IMR-90 (cell line): ENCODE measurements around the gene DDX41. TPM values are rescaled to one million over a fixed set of nuclear protein-coding genes. Genes with fewer than 3 reads are reported as not detected.

Experiments used
- ATAC-seq: fragments of 200-7000 bp; cut with Tn5 transposase; 2 replicates; pipeline ENCODE4 v1.9.1; 2020; ENCODE audit warnings: low read depth, mild to moderate bottlenecking, moderate library complexity
- BruUV-seq: library from RNA; stranded (reverse); fragments of 400-500 nt; replicated peaks from 2 replicates; lab custom pipeline; 2021; lab: Mats Ljungman, UMichigan
- CTCF ChIA-PET: fragments of 300-600 bp; formaldehyde crosslinking; extraction: SDS; loops from one replicate; lab custom pipeline; 2021; ENCODE audit warnings: antibody characterized with exemption; lab: Yijun Ruan, JAX
- POLR2A ChIA-PET: fragments of 300-600 bp; sonication (Branson Sonifier 250); formaldehyde crosslinking; loops from one replicate; lab custom pipeline; 2022; ENCODE audit warnings: antibody characterized with exemption; ENCODE audit not compliant: unreplicated experiment; lab: Charles Lee
- DNase-seq: peaks from one replicate; pipeline ENCODE4 v3.0.0; 2013
- H2AFZ ChIP-seq: replicated peaks from 2 replicates; pipeline ENCODE3; 2013; ENCODE audit warnings: low read length, mild to moderate bottlenecking; ENCODE audit not compliant: poor library complexity
- H2AK5ac ChIP-seq: 2 replicates; pipeline ENCODE4 v1.6.1; 2013; ENCODE audit warnings: low read depth, low read length, inconsistent platforms
- H2AK9ac ChIP-seq: replicated peaks from 2 replicates; pipeline ENCODE3; 2013; ENCODE audit warnings: mild to moderate bottlenecking, low read depth, low read length, moderate library complexity; ENCODE audit not compliant: poor library complexity
- H2BK120ac ChIP-seq: 2 replicates; pipeline ENCODE4 v1.6.1; 2013; ENCODE audit warnings: low read depth, low read length, inconsistent platforms
- H2BK15ac ChIP-seq: 3 replicates; pipeline ENCODE4 v1.6.1; 2013; ENCODE audit warnings: low read depth, low read length, inconsistent platforms
- H2BK20ac ChIP-seq: 2 replicates; pipeline ENCODE4 v1.6.1; 2013; ENCODE audit warnings: low read depth, mild to moderate bottlenecking, inconsistent platforms, low read length, moderate library complexity
- H2BK5ac ChIP-seq: 2 replicates; pipeline ENCODE4 v1.6.1; 2013; ENCODE audit warnings: mild to moderate bottlenecking, low read depth, low read length, inconsistent platforms; ENCODE audit not compliant: poor library complexity, severe bottlenecking
- H3K14ac ChIP-seq: replicated peaks from 2 replicates; pipeline ENCODE4 v1.6.1; 2013; ENCODE audit warnings: low read depth, low read length, inconsistent platforms
- H3K18ac ChIP-seq: 2 replicates; pipeline ENCODE4 v1.6.1; 2013; ENCODE audit warnings: low read depth, low read length, control low read depth
- H3K23ac ChIP-seq: 2 replicates; pipeline ENCODE4 v1.6.1; 2013; ENCODE audit warnings: low read depth, low read length, inconsistent platforms
- H3K27ac ChIP-seq: 2 replicates; pipeline ENCODE4 v1.5.1; 2013; ENCODE audit warnings: mild to moderate bottlenecking, control low read depth, low read length; ENCODE audit not compliant: insufficient read depth
- H3K27me3 ChIP-seq: 2 replicates; pipeline ENCODE4 v1.6.1; 2013; ENCODE audit warnings: low read length; ENCODE audit not compliant: control insufficient read depth, insufficient read depth
- H3K36me3 ChIP-seq: 2 replicates; pipeline ENCODE4 v1.6.1; 2013; ENCODE audit warnings: low read length, mixed read lengths; ENCODE audit not compliant: control insufficient read depth, insufficient read depth
- H3K4ac ChIP-seq: 2 replicates; pipeline ENCODE4 v1.6.1; 2013; ENCODE audit warnings: low read depth, low read length, inconsistent platforms
- H3K4me1 ChIP-seq: 2 replicates; pipeline ENCODE4 v1.6.1; 2013; ENCODE audit warnings: low read length, mixed read lengths; ENCODE audit not compliant: control insufficient read depth, insufficient read depth
- H3K4me2 ChIP-seq: 2 replicates; pipeline ENCODE4 v1.6.1; 2013; ENCODE audit warnings: low read depth, mild to moderate bottlenecking, control low read depth, low read length, moderate library complexity
- H3K4me3 ChIP-seq: 2 replicates; pipeline ENCODE4 v1.5.1; 2013; ENCODE audit warnings: low read depth, mild to moderate bottlenecking, control low read depth, low read length, moderate library complexity; ENCODE audit not compliant: insufficient read depth
- H3K56ac ChIP-seq: 2 replicates; pipeline ENCODE4 v1.6.1; 2013; ENCODE audit warnings: low read length, inconsistent platforms; ENCODE audit not compliant: insufficient read depth; ENCODE audit errors: extremely low read depth
- H3K79me1 ChIP-seq, 2 experiments: 2 replicates each; pipeline ENCODE4 v1.6.1; 2013; ENCODE audit warnings: low read length in 2 of 2, inconsistent platforms in 1 of 2, low read depth in 1 of 2
- H3K9ac ChIP-seq: 2 replicates; pipeline ENCODE4 v1.6.1; 2013; ENCODE audit warnings: low read depth, low read length, control low read depth
- H3K9me1 ChIP-seq: 2 replicates; pipeline ENCODE4 v1.6.1; 2013; ENCODE audit warnings: low read length, inconsistent platforms; ENCODE audit not compliant: insufficient read depth
- H3K9me3 ChIP-seq: 2 replicates; pipeline ENCODE4 v1.6.1; 2013; ENCODE audit warnings: low read length; ENCODE audit not compliant: control insufficient read depth, insufficient read depth
- H4K20me1 ChIP-seq: 2 replicates; pipeline ENCODE4 v1.6.1; 2013; ENCODE audit warnings: low read length, inconsistent platforms; ENCODE audit not compliant: insufficient read depth
- H4K5ac ChIP-seq: 2 replicates; pipeline ENCODE4 v1.6.1; 2013; ENCODE audit warnings: mild to moderate bottlenecking, low read depth, low read length, control low read depth
- H4K8ac ChIP-seq, 2 experiments: 2 replicates each; pipeline ENCODE4 v1.6.1; 2013; ENCODE audit warnings: low read depth in 2 of 2, low read length in 2 of 2, control low read depth in 1 of 2, inconsistent platforms in 1 of 2
- H4K91ac ChIP-seq: 2 replicates; pipeline ENCODE4 v1.6.1; 2013; ENCODE audit warnings: low read depth, low read length, inconsistent platforms; ENCODE audit not compliant: insufficient read depth
- BHLHE40 ChIP-seq: fragments of 150-350 bp; IDR thresholded peaks from 2 replicates; pipeline ENCODE4 v1.6.1; 2016; ENCODE audit warnings: mild to moderate bottlenecking, low read depth, low read length
- CEBPB ChIP-seq: IDR thresholded peaks from 2 replicates; pipeline ENCODE4 v1.6.1; 2012; ENCODE audit warnings: low read depth, low read length, improper control_type of control experiment
- CHD1 ChIP-seq: IDR thresholded peaks from 2 replicates; pipeline ENCODE4 v1.6.1; 2012; ENCODE audit warnings: low read depth, low read length, improper control_type of control experiment
- FOS ChIP-seq: fragments of 150-350 bp; IDR thresholded peaks from 2 replicates; pipeline ENCODE4 v1.6.1; 2016; ENCODE audit warnings: low read depth, low read length
- MAFK ChIP-seq: IDR thresholded peaks from 2 replicates; pipeline ENCODE4 v1.6.1; 2012; ENCODE audit warnings: low read depth, low read length, improper control_type of control experiment
- MAZ ChIP-seq: IDR thresholded peaks from 2 replicates; pipeline ENCODE4 v1.6.1; 2012; ENCODE audit warnings: low read depth, mild to moderate bottlenecking, low read length, improper control_type of control experiment, moderate library complexity, borderline replicate concordance
- MXI1 ChIP-seq: IDR thresholded peaks from 2 replicates; pipeline ENCODE4 v1.6.1; 2012; ENCODE audit warnings: low read depth, mild to moderate bottlenecking, low read length, moderate library complexity, borderline replicate concordance
- NFE2L2 ChIP-seq: fragments of 150-350 bp; IDR thresholded peaks from 2 replicates; pipeline ENCODE4 v1.6.1; 2016; ENCODE audit warnings: low read depth, mild to moderate bottlenecking, low read length
- POLR2A ChIP-seq: IDR thresholded peaks from 2 replicates; pipeline ENCODE4 v1.6.1; 2012; ENCODE audit warnings: mild to moderate bottlenecking, low read depth, low read length
- RAD21 ChIP-seq: IDR thresholded peaks from 2 replicates; pipeline ENCODE4 v1.6.1; 2012; ENCODE audit warnings: low read length, improper control_type of control experiment
- RCOR1 ChIP-seq: IDR thresholded peaks from 2 replicates; pipeline ENCODE4 v1.6.1; 2012; ENCODE audit warnings: mild to moderate bottlenecking, low read length, improper control_type of control experiment; ENCODE audit not compliant: insufficient replicate concordance
- RFX5 ChIP-seq: IDR thresholded peaks from 2 replicates; pipeline ENCODE4 v1.8.0; 2012; ENCODE audit warnings: low read depth, mild to moderate bottlenecking, low read length, moderate library complexity
- SMC3 ChIP-seq: fragments of 150-350 bp; IDR thresholded peaks from 2 replicates; pipeline ENCODE4 v1.6.1; 2016; ENCODE audit warnings: low read depth, mild to moderate bottlenecking, antibody characterized with exemption, low read length, moderate library complexity
- USF2 ChIP-seq: fragments of 150-350 bp; IDR thresholded peaks from 2 replicates; pipeline ENCODE4 v1.6.1; 2017; ENCODE audit warnings: mild to moderate bottlenecking, antibody characterized with exemption, low read length, low read depth
- WGBS, 2 experiments: methylation state at CpG; one replicate each; pipeline versions ENCODE4 v1.1.5 to v1.1.7; 2013; ENCODE audit warnings: missing lambda C conversion rate in 2 of 2; ENCODE audit not compliant: insufficient read length in 1 of 2; ENCODE audit errors: extremely low coverage in 2 of 2; 5-methylcytosine and 5-hydroxymethylcytosine counted together
- dilution Hi-C: fragments of 300-500 bp; cut with HindIII; formaldehyde crosslinking; loops from one replicate; pipeline ENCODE4 v1.14.3; 2018; ENCODE audit warnings: low sequenced_read_pairs; ENCODE audit not compliant: unreplicated experiment
- in situ Hi-C: fragments of 300-500 bp; cut with MboI; formaldehyde crosslinking; loops from 3 replicates; pipeline ENCODE4 v1.14.3; 2019; ENCODE audit warnings: low sequenced_read_pairs, inconsistent platforms, mixed read lengths
- intact Hi-C: fragments of 100-400 bp; cut with micrococcal nuclease; formaldehyde crosslinking; loops from 2 replicates; pipeline ENCODE4 v1.10.0; 2022
- polyA plus RNA-seq, 3 experiments: library from polyadenylated mRNA; depleted of rRNA; stranded (reverse); fragments of >200 nt; gene quantifications; 2 replicates each; pipeline ENCODE4 v1.2.3, GENCODE V29; 2012; ENCODE audit warnings: low replicate concordance in 1 of 3
- total RNA-seq: library from RNA; depleted of rRNA; stranded (reverse); fragments of >200 nt; gene quantifications from 2 replicates; pipeline ENCODE4 v1.2.3, GENCODE V29; 2012
- TF ChIP-seq, protein P1 (sequence below): conservative IDR thresholded peaks from 2 replicates; pipeline ENCODE4 v1.5.1; 2012; ENCODE audit warnings: mild to moderate bottlenecking, low read depth, low read length, improper control_type of control experiment
- TF ChIP-seq, protein P2 (sequence below): fragments of 150-350 bp; IDR thresholded peaks from 2 replicates; pipeline ENCODE4 v1.6.1; 2016; ENCODE audit warnings: low read depth, mild to moderate bottlenecking, low read length, moderate library complexity, borderline replicate concordance

The DDX41 gene
- total and polyA plus RNA-seq, 2 of the 4 experiments (the other 2 are of a cell fraction), result 130 to 170 TPM

DNA sequence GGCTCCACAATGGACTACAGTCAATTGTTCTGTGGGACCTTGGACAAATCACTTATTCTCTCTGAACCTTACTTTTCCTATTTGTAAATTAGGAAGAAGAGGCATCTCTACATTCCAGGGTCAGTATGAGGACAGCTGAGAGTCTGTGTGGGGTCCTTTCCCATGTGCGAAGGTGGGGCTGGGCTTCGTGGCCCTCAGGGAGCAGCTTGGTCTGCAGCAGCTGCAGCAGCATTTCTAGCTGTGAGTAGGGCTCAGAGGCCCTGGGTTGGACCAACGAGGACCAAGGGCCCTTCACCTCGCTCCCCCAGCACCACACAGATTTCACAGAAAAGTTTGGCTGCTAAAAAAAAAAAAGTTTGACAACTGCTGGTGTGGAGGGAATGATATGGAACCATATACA is 9.4 kb upstream of the DDX41 start:
- Histone ChIP-seq H4K91ac (no peak overlapping the region), H2BK120ac (no peak overlapping the region), H2AFZ (no peak overlapping the region), H3K36me3 (peaks cover 89% of the 10 kb centered on the region), H4K20me1 (peaks cover 13% of the 10 kb centered on the region), H3K18ac (no peak overlapping the region), H4K8ac (no peak overlapping the region), H3K56ac (no peak overlapping the region), H3K27ac (no peak overlapping the region), H2BK20ac (no peak overlapping the region), H3K79me1 (peaks cover 33 to 66% of the 10 kb centered on the region in 2 experiments), H3K9ac (no peak overlapping the region), H3K4me2 (no peak overlapping the region), H3K14ac (no peak overlapping the region), H3K9me3 (no peaks in the 10 kb centered on the region), H3K4me1 (no peaks in the 10 kb centered on the region), H3K4me3 (no peak overlapping the region), H3K9me1 (peaks cover 3% of the 10 kb centered on the region; the same call in 1 of the 2 replicates), H3K23ac (no peak overlapping the region), H3K27me3 (no peaks in the 10 kb centered on the region), H3K4ac (no peak overlapping the region), H2BK15ac (no peak overlapping the region), H2BK5ac (no peak overlapping the region), H2AK9ac (no peak overlapping the region), H4K5ac (no peak overlapping the region), H2AK5ac (no peak overlapping the region)
- ChIA-PET POLR2A (no interaction called here), CTCF (no interaction called here)
- TF ChIP-seq USF2 (no peak), CEBPB (no peak), SMC3 (no peak), POLR2A (no peak), MXI1 (no peak), RAD21 (no peak), RFX5 (no peak), FOS (no peak), MAFK (no peak), RCOR1 (no peak), MAZ (no peak), CHD1 (no peak), NFE2L2 (no peak), BHLHE40 (no peak)
- TF ChIP-seq, protein P1, sequence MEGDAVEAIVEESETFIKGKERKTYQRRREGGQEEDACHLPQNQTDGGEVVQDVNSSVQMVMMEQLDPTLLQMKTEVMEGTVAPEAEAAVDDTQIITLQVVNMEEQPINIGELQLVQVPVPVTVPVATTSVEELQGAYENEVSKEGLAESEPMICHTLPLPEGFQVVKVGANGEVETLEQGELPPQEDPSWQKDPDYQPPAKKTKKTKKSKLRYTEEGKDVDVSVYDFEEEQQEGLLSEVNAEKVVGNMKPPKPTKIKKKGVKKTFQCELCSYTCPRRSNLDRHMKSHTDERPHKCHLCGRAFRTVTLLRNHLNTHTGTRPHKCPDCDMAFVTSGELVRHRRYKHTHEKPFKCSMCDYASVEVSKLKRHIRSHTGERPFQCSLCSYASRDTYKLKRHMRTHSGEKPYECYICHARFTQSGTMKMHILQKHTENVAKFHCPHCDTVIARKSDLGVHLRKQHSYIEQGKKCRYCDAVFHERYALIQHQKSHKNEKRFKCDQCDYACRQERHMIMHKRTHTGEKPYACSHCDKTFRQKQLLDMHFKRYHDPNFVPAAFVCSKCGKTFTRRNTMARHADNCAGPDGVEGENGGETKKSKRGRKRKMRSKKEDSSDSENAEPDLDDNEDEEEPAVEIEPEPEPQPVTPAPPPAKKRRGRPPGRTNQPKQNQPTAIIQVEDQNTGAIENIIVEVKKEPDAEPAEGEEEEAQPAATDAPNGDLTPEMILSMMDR, result no peak
- TF ChIP-seq, protein P2, sequence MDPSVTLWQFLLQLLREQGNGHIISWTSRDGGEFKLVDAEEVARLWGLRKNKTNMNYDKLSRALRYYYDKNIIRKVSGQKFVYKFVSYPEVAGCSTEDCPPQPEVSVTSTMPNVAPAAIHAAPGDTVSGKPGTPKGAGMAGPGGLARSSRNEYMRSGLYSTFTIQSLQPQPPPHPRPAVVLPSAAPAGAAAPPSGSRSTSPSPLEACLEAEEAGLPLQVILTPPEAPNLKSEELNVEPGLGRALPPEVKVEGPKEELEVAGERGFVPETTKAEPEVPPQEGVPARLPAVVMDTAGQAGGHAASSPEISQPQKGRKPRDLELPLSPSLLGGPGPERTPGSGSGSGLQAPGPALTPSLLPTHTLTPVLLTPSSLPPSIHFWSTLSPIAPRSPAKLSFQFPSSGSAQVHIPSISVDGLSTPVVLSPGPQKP, result no peak
- in situ Hi-C loops, result no loop called here
- BruUV-seq, result no TSS peak
- no CpG with 5 or more reads among the region's 4 CpGs for WGBS, 2 experiments
- ATAC-seq, result no peak
- dilution Hi-C loops, result no loop called here
- intact Hi-C loops, result no loop called here
- no peak for DNase-seq
